KBM-7 (cell line): Measurements from ENCODE around the gene SRPX.
A peak's percentile ranks its signal among the peaks of the same experiment; 100 is the strongest.

Experiments used
- DNase-seq: peaks from one replicate; pipeline ENCODE4 v3.0.0-alpha.2; 2015
- in situ Hi-C: fragments of 300-500 bp; cut with MboI; formaldehyde crosslinking; loops from 2 replicates; pipeline ENCODE4 v1.14.3; 2020; ENCODE audit warnings: low sequenced_read_pairs, low pct_unique_long_range_greater_than_20kb, mixed read lengths

SRPX gene

DNA sequence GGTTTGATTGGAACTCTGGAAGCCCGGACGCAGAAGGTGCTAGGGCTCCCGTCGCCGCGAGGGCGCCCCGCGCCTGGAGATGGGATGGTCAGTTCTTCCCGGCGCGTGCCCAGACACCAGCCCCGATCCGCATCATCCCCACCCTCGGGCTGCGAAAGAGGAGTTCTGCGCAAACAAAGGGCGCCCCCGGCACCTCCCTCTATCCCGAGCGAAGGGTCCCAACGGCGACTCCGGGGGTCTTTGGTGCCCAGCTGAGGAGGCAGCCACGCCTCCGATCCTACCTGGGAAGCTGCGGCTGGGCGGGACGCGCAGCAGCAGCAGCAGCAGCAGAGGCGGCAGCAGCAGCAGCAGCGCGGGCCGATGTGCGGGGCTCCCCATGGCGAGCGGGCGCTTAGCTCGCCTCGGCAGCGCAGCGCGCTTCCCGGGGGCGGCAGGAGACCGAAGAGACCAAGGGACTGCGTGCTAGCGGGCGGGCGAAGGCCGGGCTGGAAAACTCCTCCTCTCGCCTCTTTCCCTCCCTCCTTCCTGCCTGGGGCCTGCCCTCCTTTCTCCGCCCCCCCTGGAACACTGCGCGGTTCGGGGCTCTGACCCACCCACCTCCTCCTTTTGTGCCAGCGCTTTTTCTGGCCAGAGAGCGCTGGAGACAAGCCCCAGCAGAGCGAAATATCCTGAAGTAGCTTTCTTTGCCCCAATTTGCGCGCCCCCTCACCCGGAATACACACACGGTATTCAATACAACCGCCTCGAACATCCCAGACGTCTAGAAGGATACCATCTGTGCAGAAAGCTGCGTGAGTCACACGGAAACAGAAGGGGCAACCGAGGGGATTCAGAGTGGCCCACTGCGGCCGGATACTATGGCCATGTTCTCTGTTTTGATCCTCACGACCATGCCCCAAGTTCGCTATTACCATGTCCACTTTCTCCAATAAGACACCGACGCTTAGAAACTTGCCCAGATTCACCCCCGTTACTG is at the start of gene SRPX:
Gene SRPX (minus strand): TSS at position 457 of the 976 bp plus-strand sequence. CDS start 79 bp downstream, at position 378.
- in situ Hi-C loops: no loop called here

DNA sequence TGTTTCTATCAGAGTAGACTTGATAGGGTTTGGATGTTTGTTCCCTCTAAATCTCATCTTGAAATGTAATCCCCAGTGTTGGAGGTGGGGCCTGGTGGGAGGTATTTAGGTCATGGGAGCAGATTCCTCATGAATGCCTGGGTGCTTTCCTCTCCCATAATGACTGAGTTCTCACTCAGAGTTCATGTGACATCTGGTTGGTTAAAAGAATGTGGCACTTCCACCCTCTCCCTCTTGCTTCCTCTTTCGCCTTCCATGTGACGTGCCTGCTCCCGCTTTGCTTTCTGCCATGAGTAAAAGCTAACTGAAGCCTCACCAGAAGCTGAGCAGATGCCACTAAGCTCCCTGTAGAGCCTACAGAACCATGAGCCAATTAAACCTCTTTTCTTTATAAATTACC is 47.3 kb upstream of the SRPX start:
- in situ Hi-C loops: no loop called here
- DNase-seq: peak; percentile 21

More for the DNA sequence above, at the start of gene SRPX:
- no peak for DNase-seq

DNA sequence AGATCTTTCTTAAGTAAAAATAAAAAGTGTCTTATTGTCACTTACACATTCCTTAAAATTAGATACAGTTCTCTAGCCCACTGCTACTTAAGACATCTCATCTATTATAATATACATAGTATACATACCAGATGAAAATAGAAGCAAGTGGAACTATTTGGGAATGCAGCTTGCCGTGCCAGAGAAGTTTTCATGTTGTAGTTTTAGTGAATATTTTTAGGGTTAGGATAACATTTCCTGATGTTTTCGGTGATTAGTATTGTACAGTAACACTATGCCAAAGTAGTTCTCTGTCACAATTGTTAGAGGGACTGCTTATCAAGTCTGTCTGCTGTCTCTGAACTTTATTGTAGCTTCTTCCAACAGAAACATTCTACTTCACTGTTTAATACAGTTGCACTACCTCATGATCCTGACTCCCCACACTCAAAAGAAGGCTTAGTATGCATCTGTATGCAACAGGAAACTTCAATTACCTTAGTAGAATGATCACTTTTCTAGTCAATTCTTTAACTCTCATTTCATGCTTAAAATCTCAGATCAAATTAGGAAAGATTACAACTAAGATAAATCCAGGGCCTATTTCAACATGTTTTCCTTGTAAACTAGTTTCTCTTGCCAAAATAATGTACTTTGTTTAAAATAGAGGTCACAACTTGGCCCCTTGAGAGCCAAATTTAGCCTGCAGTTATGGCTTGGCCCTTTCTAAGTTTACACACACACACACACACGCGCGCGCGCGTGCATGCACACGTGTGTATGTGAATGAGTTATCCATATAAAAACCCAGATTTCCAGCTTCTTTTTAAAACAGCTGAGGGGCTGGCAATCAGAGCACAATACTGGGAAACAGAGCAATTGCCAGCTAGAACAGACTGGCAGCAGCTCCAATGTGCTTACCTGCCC is 42.3 kb upstream of the SRPX start:
- in situ Hi-C loops: no loop called here
- DNase-seq: no peak

- in situ Hi-C loops: no loop called here
- peak; percentile 54 for DNase-seq
Measured at GRCh38 chrX:38260231-38260630, 39.6 kb upstream of the SRPX start.

DNA sequence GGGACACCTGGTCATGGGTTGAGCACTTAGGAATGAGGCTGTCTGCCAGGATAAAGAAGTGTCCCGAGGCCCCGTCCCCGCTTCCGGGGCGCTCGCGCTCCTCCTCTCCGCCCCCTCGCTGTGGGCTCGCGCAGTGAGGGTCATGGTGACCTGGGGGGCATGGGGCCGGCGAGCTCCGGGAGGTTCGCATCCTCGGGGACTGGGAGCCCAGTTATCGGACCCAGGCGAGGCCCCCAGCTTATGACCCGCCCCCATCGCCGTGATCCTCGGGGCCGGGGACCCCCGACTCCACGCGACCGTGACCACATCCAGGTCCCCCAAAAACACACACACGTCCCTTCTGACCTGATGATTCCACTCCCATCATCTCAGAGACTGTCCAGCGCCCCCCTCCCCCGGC is 35.3 kb upstream of the SRPX start:
- DNase-seq: no peak
- in situ Hi-C loops: no loop called here

DNA sequence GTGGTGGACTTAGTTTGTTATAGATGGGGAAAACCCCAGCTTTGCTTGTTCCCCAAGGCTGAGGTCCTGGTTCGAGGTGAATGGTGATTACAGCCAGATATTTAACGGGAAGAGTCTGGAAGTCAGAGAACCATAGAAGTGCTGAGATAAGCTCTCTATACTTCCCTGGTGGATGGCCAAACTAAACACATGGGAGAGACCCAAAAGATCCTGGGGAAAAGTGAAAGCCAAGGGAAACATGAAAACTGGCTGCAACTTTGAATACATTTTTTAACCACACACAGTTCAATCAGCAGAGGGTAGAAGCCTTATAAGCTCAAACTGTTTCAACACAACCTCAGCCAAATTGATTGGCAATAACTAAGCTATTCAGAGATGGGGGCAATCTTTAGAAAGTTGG is 29.3 kb upstream of the SRPX start:
- in situ Hi-C loops: no loop called here
- no peak for DNase-seq

- in situ Hi-C loops: no loop called here
- DNase-seq: no peak
Measured at GRCh38 chrX:38247051-38247450, 26.4 kb upstream of the SRPX start.

DNA sequence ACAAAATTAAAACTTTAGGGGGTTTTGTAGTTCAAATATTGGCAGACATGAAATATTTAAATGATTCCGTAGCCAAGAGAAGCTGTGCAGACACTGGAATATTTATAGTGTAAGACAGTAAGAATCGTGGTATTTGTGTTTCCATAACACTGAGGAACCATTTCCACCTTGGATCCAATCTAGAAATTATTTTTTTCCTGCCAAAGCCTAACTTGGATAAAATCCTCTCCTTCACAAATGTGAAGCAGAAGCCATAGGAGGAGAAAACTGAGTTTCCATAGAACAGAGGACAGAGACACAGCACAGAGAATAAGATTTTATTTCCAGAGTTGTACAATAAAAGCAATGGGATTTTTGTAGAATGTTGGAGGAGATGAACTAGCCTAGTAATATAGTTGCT is 19.9 kb upstream of the SRPX start:
- in situ Hi-C loops: no loop called here
- DNase-seq: no peak

GRCh38 chrX:38236901-38237615 is 16.4 kb upstream of the SRPX start:
- DNase-seq: no peak
- in situ Hi-C loops: no loop called here

- no peak for DNase-seq
- in situ Hi-C loops: no loop called here
Measured at GRCh38 chrX:38233891-38234667, 13.4 kb upstream of the SRPX start.

- no peak for DNase-seq
- in situ Hi-C loops: no loop called here
Measured at GRCh38 chrX:38232079-38232686, 11.5 kb upstream of the SRPX start.

GRCh38 chrX:38225093-38225492 is 4.4 kb upstream of the SRPX start:
- in situ Hi-C loops: no loop called here
- no peak for DNase-seq

- in situ Hi-C loops: no loop called here
- no peak for DNase-seq
Measured at GRCh38 chrX:38224160-38224559, 3.5 kb upstream of the SRPX start.

GRCh38 chrX:38221391-38221929 is 789 bp upstream of the SRPX start:
- in situ Hi-C loops: no loop called here
- no peak for DNase-seq

DNA sequence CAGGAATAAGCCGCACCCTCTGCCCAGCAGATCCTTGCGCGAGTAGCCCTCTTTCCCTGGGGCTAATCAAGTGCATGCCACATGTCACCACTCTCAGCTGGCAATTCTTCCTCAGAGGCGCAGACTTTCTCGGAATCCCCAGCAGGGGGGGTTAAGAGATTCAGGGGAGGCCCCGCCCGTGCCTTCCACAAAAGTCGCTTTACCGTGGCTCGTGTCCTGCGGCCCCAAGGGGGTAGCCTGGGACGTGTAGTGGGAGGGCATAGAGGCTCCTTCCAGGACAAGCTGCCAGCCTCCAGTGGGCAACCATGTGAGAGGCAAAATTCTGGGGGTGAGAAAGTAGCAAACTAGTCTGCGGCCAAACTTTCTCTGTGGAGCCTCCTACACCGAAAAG is 652 bp downstream of the SRPX start:
- in situ Hi-C loops: no loop called here

DNA sequence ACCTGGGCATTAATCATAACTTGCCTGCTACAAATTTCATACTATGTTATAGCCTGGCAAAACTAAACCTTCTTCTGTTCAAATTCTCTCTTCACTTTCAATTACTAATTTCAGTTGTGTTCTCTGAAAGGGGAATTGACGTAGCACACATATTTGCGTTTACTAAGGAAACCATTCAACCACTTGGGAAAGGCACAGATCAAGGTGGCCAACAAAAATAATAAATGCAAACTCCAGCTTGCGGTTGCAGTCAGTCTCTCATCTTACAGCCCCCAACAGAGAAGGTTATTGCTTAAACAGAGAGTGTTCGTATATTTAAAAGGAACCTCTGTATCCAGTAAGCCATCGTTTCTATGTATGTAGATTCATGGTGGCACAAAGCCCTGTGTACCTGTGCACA is 4.0 kb downstream of the SRPX start:
- DNase-seq: no peak
- in situ Hi-C loops: no loop called here

More for the DNA sequence above, 652 bp downstream of the SRPX start:
- peak; percentile 69 for DNase-seq

DNA sequence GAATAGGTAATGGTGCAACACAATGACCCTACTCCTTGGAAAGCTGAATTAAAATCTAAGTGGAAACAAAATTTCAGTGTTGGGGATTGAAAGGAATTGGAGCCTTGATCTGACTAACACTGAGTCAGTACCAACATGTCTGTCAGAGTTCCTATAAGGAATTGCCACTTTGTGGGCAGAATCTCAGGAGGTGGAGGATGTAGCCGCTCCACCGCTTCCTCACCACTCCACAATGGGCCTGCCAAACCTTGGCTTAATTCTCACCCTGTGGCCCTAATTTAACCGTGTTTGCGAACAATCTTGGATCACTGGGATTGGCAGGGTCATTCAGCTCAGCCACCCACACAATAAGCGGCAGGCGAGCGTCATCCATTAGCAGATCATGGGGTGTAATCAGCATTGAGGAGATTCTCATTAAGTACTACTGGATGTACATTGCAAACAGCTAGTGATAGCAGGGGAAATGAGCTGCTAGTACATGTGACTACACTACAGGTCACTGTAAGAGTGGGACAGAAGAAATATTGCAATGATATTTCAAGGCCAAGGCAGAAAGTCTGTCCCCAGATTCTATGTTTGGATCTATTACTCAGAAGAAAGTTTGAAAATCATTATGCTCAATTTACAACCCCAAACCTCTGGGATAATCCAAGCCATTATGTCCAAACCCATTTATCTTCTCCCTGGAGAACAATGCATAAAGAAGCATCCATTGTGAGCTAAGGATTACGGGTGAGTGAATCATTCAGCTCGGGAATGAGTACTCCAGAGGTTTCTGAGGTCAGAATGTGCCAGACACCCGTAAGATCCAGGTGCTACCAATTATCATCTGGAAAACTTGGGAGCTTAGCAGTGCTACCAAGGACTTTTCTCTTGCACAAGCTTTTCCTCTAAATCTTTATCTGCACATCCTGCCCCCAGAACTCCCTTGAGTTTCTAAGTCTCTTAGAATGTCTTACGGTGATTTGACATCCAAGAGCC is 5.8 kb downstream of the SRPX start:
- no peak for DNase-seq
- in situ Hi-C loops: no loop called here
